Ishikawa (cell line): Measurements from ENCODE around the gene FAM111A.

ENCODE experiments used
- CEBPB ChIP-seq: IDR thresholded peaks from 2 replicates; pipeline ENCODE4 v1.6.1; 2012
- CREB1 ChIP-seq: IDR thresholded peaks from 2 replicates; pipeline ENCODE4 v1.6.1; 2012; ENCODE audit warnings: low read depth
- EGR1 ChIP-seq: IDR thresholded peaks from 2 replicates; pipeline ENCODE4 v1.6.1; 2012
- EP300 ChIP-seq: IDR thresholded peaks from 2 replicates; pipeline ENCODE4 v1.6.1; 2012; ENCODE audit warnings: borderline replicate concordance
- FOXM1 ChIP-seq: IDR thresholded peaks from 2 replicates; pipeline ENCODE4 v1.6.1; 2012; ENCODE audit warnings: low read depth, borderline replicate concordance
- NFIC ChIP-seq: IDR thresholded peaks from 2 replicates; pipeline ENCODE4 v1.6.1; 2012
- RAD21 ChIP-seq: IDR thresholded peaks from 2 replicates; pipeline ENCODE4 v1.6.1; 2012; ENCODE audit warnings: low read depth
- TAF1 ChIP-seq: IDR thresholded peaks from 2 replicates; pipeline ENCODE4 v1.6.1; 2012; ENCODE audit warnings: low read depth, mild to moderate bottlenecking
- TCF12 ChIP-seq: IDR thresholded peaks from 2 replicates; pipeline ENCODE4 v1.6.1; 2012; ENCODE audit warnings: low read depth
- TEAD4 ChIP-seq: IDR thresholded peaks from 2 replicates; pipeline ENCODE4 v1.6.1; 2012
- YY1 ChIP-seq: IDR thresholded peaks from 2 replicates; pipeline ENCODE4 v1.6.1; 2012; ENCODE audit warnings: low read depth
- ZBTB7A ChIP-seq: IDR thresholded peaks from 2 replicates; pipeline ENCODE4 v1.6.1; 2012; ENCODE audit warnings: low read depth
- TF ChIP-seq, protein P1 (sequence below): IDR thresholded peaks from 2 replicates; pipeline ENCODE4 v1.6.1; 2012
- TF ChIP-seq, protein P2 (sequence below): IDR thresholded peaks from 2 replicates; pipeline ENCODE4 v1.6.1; 2012; ENCODE audit warnings: low read depth, mild to moderate bottlenecking
- TF ChIP-seq, protein P3 (sequence below): IDR thresholded peaks from 2 replicates; pipeline ENCODE4 v1.6.1; 2012

FAM111A gene

DNA sequence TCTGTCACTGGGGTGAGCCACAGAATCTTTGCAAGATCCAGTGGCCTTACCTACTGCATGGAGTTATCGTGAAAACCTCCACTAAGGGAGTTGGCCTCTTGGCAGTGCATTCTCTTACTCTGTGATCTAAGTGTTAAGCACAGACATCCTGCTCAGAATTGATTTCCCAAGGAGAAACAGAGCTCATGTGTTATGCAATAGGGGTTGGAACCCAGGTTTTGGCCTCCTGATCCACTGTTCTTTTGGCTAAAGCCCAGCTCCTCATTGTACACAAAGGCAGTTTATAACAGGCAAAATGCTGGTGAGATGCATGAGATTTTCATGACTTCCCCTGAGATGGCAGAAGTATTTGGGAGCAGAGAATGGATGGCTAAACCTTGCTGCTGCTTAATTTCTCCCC is 41.1 kb downstream of the FAM111A start:
- TF ChIP-seq EGR1 (no peak), RAD21 (no peak), TCF12 (no peak), TAF1 (no peak), YY1 (no peak), EP300 (no peak), CEBPB (no peak), TEAD4 (no peak), FOXM1 (no peak), ZBTB7A (no peak), CREB1 (no peak), NFIC (no peak)
- TF ChIP-seq, protein P1, sequence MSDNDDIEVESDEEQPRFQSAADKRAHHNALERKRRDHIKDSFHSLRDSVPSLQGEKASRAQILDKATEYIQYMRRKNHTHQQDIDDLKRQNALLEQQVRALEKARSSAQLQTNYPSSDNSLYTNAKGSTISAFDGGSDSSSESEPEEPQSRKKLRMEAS, result no peak
- TF ChIP-seq, protein P2, sequence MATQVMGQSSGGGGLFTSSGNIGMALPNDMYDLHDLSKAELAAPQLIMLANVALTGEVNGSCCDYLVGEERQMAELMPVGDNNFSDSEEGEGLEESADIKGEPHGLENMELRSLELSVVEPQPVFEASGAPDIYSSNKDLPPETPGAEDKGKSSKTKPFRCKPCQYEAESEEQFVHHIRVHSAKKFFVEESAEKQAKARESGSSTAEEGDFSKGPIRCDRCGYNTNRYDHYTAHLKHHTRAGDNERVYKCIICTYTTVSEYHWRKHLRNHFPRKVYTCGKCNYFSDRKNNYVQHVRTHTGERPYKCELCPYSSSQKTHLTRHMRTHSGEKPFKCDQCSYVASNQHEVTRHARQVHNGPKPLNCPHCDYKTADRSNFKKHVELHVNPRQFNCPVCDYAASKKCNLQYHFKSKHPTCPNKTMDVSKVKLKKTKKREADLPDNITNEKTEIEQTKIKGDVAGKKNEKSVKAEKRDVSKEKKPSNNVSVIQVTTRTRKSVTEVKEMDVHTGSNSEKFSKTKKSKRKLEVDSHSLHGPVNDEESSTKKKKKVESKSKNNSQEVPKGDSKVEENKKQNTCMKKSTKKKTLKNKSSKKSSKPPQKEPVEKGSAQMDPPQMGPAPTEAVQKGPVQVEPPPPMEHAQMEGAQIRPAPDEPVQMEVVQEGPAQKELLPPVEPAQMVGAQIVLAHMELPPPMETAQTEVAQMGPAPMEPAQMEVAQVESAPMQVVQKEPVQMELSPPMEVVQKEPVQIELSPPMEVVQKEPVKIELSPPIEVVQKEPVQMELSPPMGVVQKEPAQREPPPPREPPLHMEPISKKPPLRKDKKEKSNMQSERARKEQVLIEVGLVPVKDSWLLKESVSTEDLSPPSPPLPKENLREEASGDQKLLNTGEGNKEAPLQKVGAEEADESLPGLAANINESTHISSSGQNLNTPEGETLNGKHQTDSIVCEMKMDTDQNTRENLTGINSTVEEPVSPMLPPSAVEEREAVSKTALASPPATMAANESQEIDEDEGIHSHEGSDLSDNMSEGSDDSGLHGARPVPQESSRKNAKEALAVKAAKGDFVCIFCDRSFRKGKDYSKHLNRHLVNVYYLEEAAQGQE, result no peak
- TF ChIP-seq, protein P3, sequence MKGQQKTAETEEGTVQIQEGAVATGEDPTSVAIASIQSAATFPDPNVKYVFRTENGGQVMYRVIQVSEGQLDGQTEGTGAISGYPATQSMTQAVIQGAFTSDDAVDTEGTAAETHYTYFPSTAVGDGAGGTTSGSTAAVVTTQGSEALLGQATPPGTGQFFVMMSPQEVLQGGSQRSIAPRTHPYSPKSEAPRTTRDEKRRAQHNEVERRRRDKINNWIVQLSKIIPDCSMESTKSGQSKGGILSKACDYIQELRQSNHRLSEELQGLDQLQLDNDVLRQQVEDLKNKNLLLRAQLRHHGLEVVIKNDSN, result no peak

DNA sequence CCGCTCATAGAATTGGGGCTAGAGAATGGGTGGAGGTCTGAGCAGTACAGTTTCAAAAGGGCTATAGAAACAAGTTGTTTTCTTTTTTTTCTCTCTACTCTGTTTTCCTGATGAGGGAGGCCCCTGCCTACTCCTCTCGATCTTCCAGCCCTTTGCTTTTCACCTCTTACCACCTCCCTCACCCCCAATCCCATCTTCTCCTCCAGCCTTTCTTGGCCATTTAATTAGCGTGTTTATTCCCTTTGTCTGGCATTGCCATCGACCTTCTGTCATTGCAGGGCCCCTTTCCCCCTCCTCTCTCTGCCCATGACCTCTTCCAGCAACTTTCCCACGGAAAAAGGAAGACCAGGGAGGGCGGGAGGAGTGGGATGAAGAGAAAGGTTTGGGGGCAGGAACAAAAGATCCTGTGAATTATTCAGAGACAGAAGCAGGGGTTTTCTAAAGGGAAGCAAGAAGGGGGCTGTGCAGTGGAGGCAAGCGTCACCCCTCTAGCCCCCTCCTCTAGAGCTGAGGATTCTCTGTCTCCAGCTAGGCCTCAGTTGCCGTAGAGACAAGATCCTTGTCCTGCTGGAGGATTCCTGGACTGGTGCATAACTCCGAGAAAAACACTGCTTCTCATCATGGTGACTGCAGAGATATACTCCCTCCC is 42.2 kb downstream of the FAM111A start:
- no peak for TF ChIP-seq TEAD4
- TF ChIP-seq, protein P2, result no peak
- no peak for TF ChIP-seq CREB1
- no peak for TF ChIP-seq ZBTB7A
- no peak for TF ChIP-seq EP300
- TF ChIP-seq, protein P3, result no peak
- no peak for TF ChIP-seq TAF1
- no peak for TF ChIP-seq YY1
- TF ChIP-seq NFIC, result no peak
- TF ChIP-seq FOXM1, result no peak
- no peak for TF ChIP-seq TCF12
- no peak for TF ChIP-seq RAD21

DNA sequence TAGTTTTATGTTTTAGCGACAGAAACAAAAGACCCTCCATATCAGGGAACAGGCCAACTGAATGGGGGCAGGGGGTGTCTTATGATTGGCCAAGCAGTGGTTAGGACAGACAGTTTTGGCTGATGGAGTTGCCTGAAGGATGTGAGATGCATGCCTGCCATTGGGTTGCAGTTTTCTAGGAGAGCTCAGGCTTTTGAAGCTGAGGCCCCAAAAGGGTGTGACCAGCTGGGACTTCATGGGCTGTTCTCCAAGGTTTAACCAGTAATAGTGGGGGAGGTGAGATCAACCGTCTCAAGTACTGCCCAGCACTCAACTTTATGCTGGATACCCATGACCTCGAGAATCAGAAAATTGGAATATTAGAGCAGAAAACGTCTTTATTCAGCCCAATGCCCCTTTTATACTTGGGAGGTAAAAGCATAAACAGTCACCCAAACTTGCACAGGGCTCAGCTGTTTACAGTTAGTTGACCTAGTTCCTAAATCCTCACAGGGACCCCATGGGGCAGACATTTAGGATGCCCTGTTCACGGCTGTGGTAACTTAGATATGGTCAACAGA is 42.8 kb downstream of the FAM111A start:
- TF ChIP-seq, protein P2, result no peak
- TF ChIP-seq, protein P3, result no peak
- TF ChIP-seq EGR1 (no peak), RAD21 (no peak), CREB1 (no peak)
- TF ChIP-seq, protein P1, result no peak

DNA sequence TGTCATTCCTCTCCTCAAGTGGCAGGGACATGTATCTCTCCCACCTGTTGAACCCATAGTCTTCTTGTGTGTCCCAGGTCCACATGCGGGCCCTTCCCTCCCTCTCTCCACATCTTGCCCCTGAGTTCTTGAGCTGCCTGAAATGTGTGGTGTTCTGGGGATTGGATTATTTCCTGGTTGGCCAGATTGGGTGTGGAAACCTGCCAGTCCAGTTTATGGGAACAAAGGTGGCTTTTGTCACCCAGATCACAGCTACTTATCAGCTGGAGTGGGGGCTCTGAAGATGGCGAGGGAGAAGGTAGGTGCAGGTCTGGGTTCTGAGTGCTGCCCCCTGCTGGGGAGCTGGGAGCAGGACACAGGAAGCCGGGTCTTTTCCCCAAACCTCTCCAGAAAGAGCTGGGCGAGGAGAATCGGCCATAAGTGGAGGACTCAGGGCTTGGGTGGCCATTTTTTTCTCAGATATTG is 43.5 kb downstream of the FAM111A start:
- TF ChIP-seq, protein P2, result no peak
- TF ChIP-seq FOXM1 (no peak), EP300 (no peak)
- TF ChIP-seq, protein P1, result no peak
